Myocyte (in vitro differentiated cells): ENCODE measurements around the gene ESAM. TPM values are rescaled to one million over a fixed set of nuclear protein-coding genes. Genes with fewer than 3 reads are reported as not detected.

Source experiments
- DNase-seq: peaks from one replicate; pipeline ENCODE4 v3.0.0-alpha.2; 2012; ENCODE audit warnings: low read depth
- total RNA-seq: library from RNA; depleted of rRNA; stranded (reverse); fragments of >200 nt; gene quantifications from 2 replicates; pipeline ENCODE4 v1.2.3, GENCODE V29; 2014

ESAM gene
- total RNA-seq, 1 donor from 2014 or later: 0.08 TPM

- DNase-seq: no peak
Observed at GRCh38 chr11:124737638-124738305, 24.3 kb downstream of the ESAM start.

GRCh38 chr11:124736736-124737135 lies 25.4 kb downstream of the ESAM start:
- DNase-seq: no peak

GRCh38 chr11:124732230-124732629 lies 29.9 kb downstream of the ESAM start:
- no peak for DNase-seq

GRCh38 chr11:124729571-124729970 lies 32.5 kb downstream of the ESAM start:
- DNase-seq: no peak

GRCh38 chr11:124728134-124728533 lies 34.0 kb downstream of the ESAM start:
- no peak for DNase-seq

- no peak for DNase-seq
Observed at GRCh38 chr11:124727474-124727873, 34.6 kb downstream of the ESAM start.

GRCh38 chr11:124725719-124726105 lies 36.4 kb downstream of the ESAM start:
- peak; percentile 44 for DNase-seq

GRCh38 chr11:124724979-124725718 lies 36.9 kb downstream of the ESAM start:
- no peak for DNase-seq

GRCh38 chr11:124722176-124722575 lies 39.9 kb downstream of the ESAM start:
- no peak for DNase-seq

- DNase-seq: no peak
Observed at GRCh38 chr11:124719534-124719933, 42.6 kb downstream of the ESAM start.

- no peak for DNase-seq
Observed at GRCh38 chr11:124718801-124719200, 43.3 kb downstream of the ESAM start.

- peak; percentile 75 for DNase-seq
Observed at GRCh38 chr11:124717786-124718651, 44.1 kb downstream of the ESAM start.

- DNase-seq: peak; percentile 15
Observed at GRCh38 chr11:124717421-124717785, 44.7 kb downstream of the ESAM start.

- DNase-seq: peak; percentile 13
Observed at GRCh38 chr11:124716591-124716990, 45.5 kb downstream of the ESAM start.

- no peak for DNase-seq
Observed at GRCh38 chr11:124712392-124712791, 49.7 kb downstream of the ESAM start.

- DNase-seq: no peak
Observed at GRCh38 chr11:124707829-124708228, 54.3 kb downstream of the ESAM start.

Other genes starting within 250 kb of the ESAM start
- gene OR8B12, start 218.6 kb downstream of the ESAM start, total RNA-seq: not detected in 2 replicates
- not detected in 2 replicates for gene OR8A1, start 192.3 kb downstream of the ESAM start, total RNA-seq
- not detected in 2 replicates for gene PANX3, start 150.9 kb downstream of the ESAM start, total RNA-seq
- gene TBRG1, start 139.4 kb downstream of the ESAM start, total RNA-seq: 21.7 and 23.8 TPM in 2 replicates
- 14.4 and 14.8 TPM in 2 replicates for gene SIAE, start 88.6 kb downstream of the ESAM start, total RNA-seq
- 4.6 and 7.7 TPM in 2 replicates for gene SPA17, start 88.4 kb downstream of the ESAM start, total RNA-seq
- gene NRGN, start 22.3 kb downstream of the ESAM start, total RNA-seq: not detected in 2 replicates
- gene VSIG2, start 10.0 kb downstream of the ESAM start, total RNA-seq: not detected in 2 replicates
- gene MSANTD2, start 38.1 kb upstream of the ESAM start, total RNA-seq: 5.7 and 6.7 TPM in 2 replicates
- 14.1 and 17.0 TPM in 2 replicates for gene ROBO3, start 103.1 kb upstream of the ESAM start, total RNA-seq
- gene ROBO4, start 135.6 kb upstream of the ESAM start, total RNA-seq: 3.4 and 10.5 TPM in 2 replicates
- gene HEPN1, start 157.0 kb upstream of the ESAM start, total RNA-seq: not detected in 2 replicates
- not detected in 2 replicates for gene HEPACAM, start 173.8 kb upstream of the ESAM start, total RNA-seq
- 1.7 and 1.8 TPM in 2 replicates for gene CCDC15, start 191.9 kb upstream of the ESAM start, total RNA-seq